LNCaP clone FGC (cell line): ENCODE data around the gene FBXO48.

Experiments
- DNase-seq: peaks from one replicate; pipeline ENCODE4 v3.0.0-alpha.2; 2011; ENCODE audit warnings: low read depth
- H3K4me3 ChIP-seq: 2 replicates; pipeline ENCODE4 v1.5.1; 2011; ENCODE audit warnings: mild to moderate bottlenecking, low read depth, low read length, control low read depth
- CTCF ChIP-seq: IDR thresholded peaks from 2 replicates; pipeline ENCODE4 v1.5.1; 2012; ENCODE audit warnings: mild to moderate bottlenecking; ENCODE audit not compliant: control insufficient read depth, insufficient read depth; ENCODE audit errors: extremely low read depth

The FBXO48 gene

GRCh38 chr2:68467077-68467960 is at the start of gene FBXO48, which contains the start of gene APLF:
TSS of gene FBXO48 (minus strand) at chr2:68467294. CDS start at chr2:68465145, 2,149 bp downstream.
TSS of gene APLF (plus strand) at chr2:68467585. CDS start at chr2:68467732, 147 bp downstream.
- H3K4me3 ChIP-seq: peak within 1 kb of the TSS; percentile 73
- TF ChIP-seq CTCF: no peak
- peak; percentile 86 for DNase-seq

- DNase-seq: no peak
- H3K4me3 ChIP-seq: no peak overlapping the region
- no peak for TF ChIP-seq CTCF
These were observed 49.2 kb upstream of the FBXO48 start for GRCh38 chr2:68516051-68516955.

- no peak overlapping the region for H3K4me3 ChIP-seq
- TF ChIP-seq CTCF: no peak
- DNase-seq: no peak
These were observed 47.3 kb upstream of the FBXO48 start for GRCh38 chr2:68514316-68514929.

- TF ChIP-seq CTCF: no peak
- DNase-seq: no peak
- H3K4me3 ChIP-seq: no peak overlapping the region
These were observed 45.9 kb upstream of the FBXO48 start for GRCh38 chr2:68512966-68513365.

GRCh38 chr2:68512326-68512725 is 45.2 kb upstream of the FBXO48 start:
- no peak overlapping the region for H3K4me3 ChIP-seq
- DNase-seq: no peak
- no peak for TF ChIP-seq CTCF

- DNase-seq: no peak
- TF ChIP-seq CTCF: no peak
- no peak overlapping the region for H3K4me3 ChIP-seq
These were observed 39.1 kb upstream of the FBXO48 start for GRCh38 chr2:68506170-68506569.
